Choroid plexus epithelial cell (primary cell): ENCODE results near the gene KIRREL3.

ENCODE experiments used
- DNase-seq: peaks from one replicate; pipeline ENCODE4 v3.0.0-alpha.2; 2010; ENCODE audit warnings: low read depth
- H3K4me3 ChIP-seq: 2 replicates; pipeline ENCODE4 v1.5.1; 2011; ENCODE audit warnings: low read depth, mild to moderate bottlenecking, control low read depth, low read length, moderate library complexity
- CTCF ChIP-seq: conservative IDR thresholded peaks from 2 replicates; pipeline ENCODE4 v1.5.1; 2011; ENCODE audit warnings: low read depth, mild to moderate bottlenecking, control low read depth, inconsistent platforms, low read length, moderate library complexity

The KIRREL3 gene

GRCh38 chr11:126673319-126673718 lies 327.3 kb downstream of the KIRREL3 start:
- TF ChIP-seq CTCF, result no peak
- no peak for DNase-seq

DNA sequence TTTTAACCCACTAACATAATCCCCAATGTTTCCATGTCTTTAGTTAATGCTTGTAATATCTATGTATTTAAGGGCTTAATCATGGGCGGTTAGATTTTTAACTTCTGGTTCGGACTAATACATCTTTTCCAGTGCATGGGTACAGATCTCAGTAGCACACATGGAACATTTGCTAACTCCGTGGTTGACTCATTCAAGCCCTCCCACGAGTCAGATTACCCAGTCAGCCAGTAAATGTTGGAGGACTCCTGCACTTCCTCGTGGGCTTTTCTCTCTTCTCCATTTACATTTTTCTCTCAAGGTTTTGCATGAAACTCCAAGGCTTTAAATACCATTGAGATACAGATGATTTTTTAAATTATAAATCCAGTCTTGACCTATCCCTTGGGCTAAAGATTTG lies 331.2 kb downstream of the KIRREL3 start:
- no peak overlapping the region for H3K4me3 ChIP-seq
- TF ChIP-seq CTCF, result no peak
- DNase-seq, result no peak

More at GRCh38 chr11:126673319-126673718, 327.3 kb downstream of the KIRREL3 start:
- no peak overlapping the region for H3K4me3 ChIP-seq

GRCh38 chr11:126664643-126665042 lies 335.9 kb downstream of the KIRREL3 start:
- no peak for DNase-seq
- TF ChIP-seq CTCF, result no peak
- H3K4me3 ChIP-seq, result no peak overlapping the region

- no peak overlapping the region for H3K4me3 ChIP-seq
- TF ChIP-seq CTCF, result no peak
- DNase-seq, result no peak
Observed at GRCh38 chr11:126663749-126664592, 336.6 kb downstream of the KIRREL3 start.

DNA sequence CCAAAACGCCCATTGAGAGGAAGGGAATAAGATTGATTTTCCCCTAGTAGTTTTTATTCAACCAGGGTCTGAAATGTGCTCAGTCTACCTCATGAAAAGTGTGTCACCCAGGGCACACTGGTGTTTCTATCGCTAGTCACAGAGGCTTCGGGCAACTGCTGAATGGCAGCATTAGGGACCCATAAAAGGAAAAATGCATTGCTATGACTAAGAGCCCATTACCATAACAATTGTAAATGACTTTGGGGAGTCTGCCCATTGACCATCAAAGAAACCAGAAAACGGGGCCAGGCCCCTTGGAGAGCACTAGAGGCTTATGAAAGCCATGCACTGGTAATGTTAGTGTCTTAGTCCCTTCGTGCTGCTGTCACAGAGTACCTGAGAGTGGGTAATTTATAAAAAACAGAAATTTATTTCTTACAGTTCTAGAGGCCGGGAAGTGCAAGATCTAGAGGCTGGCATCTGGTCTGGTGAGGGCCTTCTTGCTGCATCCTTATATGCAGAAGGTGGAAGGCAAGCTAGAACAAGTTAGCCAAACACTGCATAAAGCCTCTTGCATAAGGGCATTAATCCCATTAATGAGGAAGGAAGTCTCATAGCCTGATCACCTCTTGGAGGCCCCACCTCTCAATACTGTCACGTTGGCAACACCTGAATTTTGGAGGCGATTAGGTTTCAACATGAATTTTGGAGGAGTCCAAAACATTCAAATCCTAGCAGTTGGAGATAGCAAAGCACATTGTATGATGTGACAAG lies 338.4 kb downstream of the KIRREL3 start:
- no peak overlapping the region for H3K4me3 ChIP-seq
- TF ChIP-seq CTCF, result no peak
- no peak for DNase-seq

- TF ChIP-seq CTCF, result no peak
- no peak for DNase-seq
- no peak overlapping the region for H3K4me3 ChIP-seq
Observed at GRCh38 chr11:126660761-126661425, 339.7 kb downstream of the KIRREL3 start.
